Smooth muscle cell (in vitro differentiated cells): ENCODE results near the gene ELAVL4. TPM values are rescaled to one million over a fixed set of nuclear protein-coding genes. Genes with fewer than 3 reads are reported as not detected.

Experiments used
- DNase-seq: peaks from one replicate; lab custom pipeline; 2025; ENCODE audit not compliant: unreplicated experiment; lab: John Stamatoyannopoulos, UW
- H2AFZ ChIP-seq: fragments of 200-600 bp; sonication (generic); 2 replicates; pipeline ENCODE4 v1.6.0; 2016; ENCODE audit warnings: antibody characterized with exemption, low read depth, mild to moderate bottlenecking
- H3F3A ChIP-seq: fragments of 200-600 bp; sonication (generic); 2 replicates; pipeline ENCODE4 v1.6.0; 2017; ENCODE audit warnings: antibody characterized with exemption, low read depth
- H3K27ac ChIP-seq: fragments of 200-600 bp; sonication (generic); 2 replicates; pipeline ENCODE4 v1.5.1; 2016; ENCODE audit warnings: low read depth, mild to moderate bottlenecking
- H3K27me3 ChIP-seq: fragments of 200-600 bp; sonication (generic); 2 replicates; pipeline ENCODE4 v1.6.1; 2016; ENCODE audit warnings: low read depth, mild to moderate bottlenecking
- H3K36me3 ChIP-seq: fragments of 200-600 bp; sonication (generic); 2 replicates; pipeline ENCODE4 v1.5.1; 2016; ENCODE audit warnings: low read depth
- H3K4me1 ChIP-seq: fragments of 200-600 bp; sonication (generic); 2 replicates; pipeline ENCODE4 v1.5.1; 2016; ENCODE audit warnings: low read depth
- H3K4me2 ChIP-seq: fragments of 200-600 bp; sonication (generic); 2 replicates; pipeline ENCODE4 v1.6.0; 2016; ENCODE audit warnings: mild to moderate bottlenecking
- H3K4me3 ChIP-seq: fragments of 200-600 bp; sonication (generic); 2 replicates; pipeline ENCODE4 v1.5.1; 2016; ENCODE audit warnings: mild to moderate bottlenecking
- H3K79me2 ChIP-seq: fragments of 200-600 bp; sonication (generic); 2 replicates; pipeline ENCODE4 v1.6.0; 2016; ENCODE audit warnings: low read depth, mild to moderate bottlenecking
- H3K9ac ChIP-seq: fragments of 200-600 bp; sonication (generic); 2 replicates; pipeline ENCODE4 v1.6.0; 2016; ENCODE audit warnings: low read depth
- H3K9me3 ChIP-seq: fragments of 200-600 bp; sonication (generic); replicated peaks from 2 replicates; pipeline ENCODE4 v1.5.1; 2016; ENCODE audit warnings: low read depth
- H4K20me1 ChIP-seq: fragments of 200-600 bp; sonication (generic); 2 replicates; pipeline ENCODE4 v1.6.0; 2016; ENCODE audit warnings: low read depth
- WGBS: methylation state at CpG from one replicate; pipeline ENCODE4 v1.1.7; 2016; ENCODE audit warnings: low lambda C conversion rate; 5-methylcytosine and 5-hydroxymethylcytosine counted together
- polyA plus RNA-seq: library from polyadenylated mRNA; unstranded; fragments of >200 nt; fragmentation: Nextera tagmentation; extraction: Ambion mirVana; gene quantifications from 2 replicates; pipeline ENCODE4 v1.2.1, GENCODE V29; 2016
- total RNA-seq: library from RNA; depleted of rRNA; stranded (reverse); fragments of >200 nt; gene quantifications from 2 replicates; pipeline ENCODE4 v1.2.3, GENCODE V29; 2014
- TF ChIP-seq, protein P1 (sequence below): fragments of 200-600 bp; sonication (generic); IDR thresholded peaks from 2 replicates; pipeline ENCODE4 v1.5.1; 2017; ENCODE audit warnings: borderline replicate concordance, mild to moderate bottlenecking, antibody characterized with exemption; ENCODE audit not compliant: insufficient read depth, poor library complexity, severe bottlenecking

ELAVL4 gene
- total and polyA plus RNA-seq, 2 experiments from 2014 or later = not detected

DNA sequence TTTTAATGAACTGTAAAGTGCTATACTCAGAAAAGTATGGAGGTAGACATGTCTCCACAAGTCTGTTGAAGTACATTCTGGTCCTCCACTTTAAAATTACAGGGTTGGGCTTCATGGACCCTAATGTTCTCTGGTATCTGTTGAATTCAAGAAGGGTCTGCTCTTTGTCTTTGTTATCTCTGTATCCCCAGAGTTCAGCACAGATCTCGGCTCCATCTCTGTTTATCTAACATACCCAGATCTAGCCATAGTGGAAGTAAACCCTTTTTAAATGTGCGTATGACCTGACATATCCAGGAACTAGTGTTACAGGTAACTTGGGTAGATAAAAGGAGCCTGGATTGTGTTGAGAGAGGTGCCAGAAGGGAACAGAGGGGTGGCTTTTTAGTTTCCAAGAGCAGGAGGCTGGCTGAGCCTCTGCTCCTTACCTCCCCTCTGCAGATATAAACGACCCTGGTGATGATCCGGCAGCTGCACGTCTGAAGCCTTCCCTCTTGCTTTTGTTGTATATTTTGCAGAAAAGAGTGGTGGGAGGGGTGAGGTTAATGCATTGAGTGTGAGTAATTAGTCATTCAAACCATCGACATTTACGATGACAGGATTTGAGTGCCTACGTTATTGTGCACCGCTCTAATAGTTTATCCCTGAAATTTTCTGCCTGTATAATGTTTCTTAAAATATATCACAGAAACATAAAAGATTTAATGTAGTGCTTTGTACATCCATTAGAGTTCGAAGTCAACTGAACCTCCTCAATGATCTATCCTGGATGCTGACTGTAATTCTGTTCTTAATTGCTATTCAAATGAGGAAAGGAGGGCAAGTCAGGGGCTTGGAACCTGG is 30.8 kb downstream of the ELAVL4 start:
- H2AFZ ChIP-seq = no peak overlapping the region

DNA sequence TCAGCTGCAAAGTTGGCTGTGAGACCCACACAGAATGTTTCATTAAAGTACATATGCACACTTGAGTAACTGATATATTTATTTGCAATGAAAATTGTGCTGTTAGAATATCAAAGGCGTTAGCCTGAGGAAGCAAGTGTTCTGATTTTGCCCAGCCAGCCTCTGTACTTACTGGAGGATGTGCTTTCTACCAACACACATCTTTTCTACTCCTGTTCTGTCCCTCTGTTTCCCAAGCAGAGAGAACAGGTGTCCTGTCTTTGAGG is 31.4 kb downstream of the ELAVL4 start:
- TF ChIP-seq, protein P1, sequence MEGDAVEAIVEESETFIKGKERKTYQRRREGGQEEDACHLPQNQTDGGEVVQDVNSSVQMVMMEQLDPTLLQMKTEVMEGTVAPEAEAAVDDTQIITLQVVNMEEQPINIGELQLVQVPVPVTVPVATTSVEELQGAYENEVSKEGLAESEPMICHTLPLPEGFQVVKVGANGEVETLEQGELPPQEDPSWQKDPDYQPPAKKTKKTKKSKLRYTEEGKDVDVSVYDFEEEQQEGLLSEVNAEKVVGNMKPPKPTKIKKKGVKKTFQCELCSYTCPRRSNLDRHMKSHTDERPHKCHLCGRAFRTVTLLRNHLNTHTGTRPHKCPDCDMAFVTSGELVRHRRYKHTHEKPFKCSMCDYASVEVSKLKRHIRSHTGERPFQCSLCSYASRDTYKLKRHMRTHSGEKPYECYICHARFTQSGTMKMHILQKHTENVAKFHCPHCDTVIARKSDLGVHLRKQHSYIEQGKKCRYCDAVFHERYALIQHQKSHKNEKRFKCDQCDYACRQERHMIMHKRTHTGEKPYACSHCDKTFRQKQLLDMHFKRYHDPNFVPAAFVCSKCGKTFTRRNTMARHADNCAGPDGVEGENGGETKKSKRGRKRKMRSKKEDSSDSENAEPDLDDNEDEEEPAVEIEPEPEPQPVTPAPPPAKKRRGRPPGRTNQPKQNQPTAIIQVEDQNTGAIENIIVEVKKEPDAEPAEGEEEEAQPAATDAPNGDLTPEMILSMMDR = no peak
- H3K4me2 ChIP-seq = no peak overlapping the region
- no peaks in the 10 kb centered on the region for H3K36me3 ChIP-seq
- H2AFZ ChIP-seq = no peak overlapping the region
- no peaks in the 10 kb centered on the region for H3K27me3 ChIP-seq
- H3F3A ChIP-seq = no peaks in the 10 kb centered on the region
- H3K27ac ChIP-seq = no peak overlapping the region
- no peaks in the 10 kb centered on the region for H4K20me1 ChIP-seq
- H3K4me3 ChIP-seq = no peak overlapping the region
- no peak for DNase-seq
- H3K4me1 ChIP-seq = no peaks in the 10 kb centered on the region
- no peaks in the 10 kb centered on the region for H3K79me2 ChIP-seq
- no peak overlapping the region for H3K9ac ChIP-seq
- whole genome bisulfite sequencing = 87% methylated on average over 1 of the region's 1 CpG
- no peaks in the 10 kb centered on the region for H3K9me3 ChIP-seq

More for the DNA sequence above, 30.8 kb downstream of the ELAVL4 start:
- no peak for DNase-seq
- Histone ChIP-seq H4K20me1 (no peaks in the 10 kb centered on the region), H3K27ac (no peak overlapping the region), H3K79me2 (no peaks in the 10 kb centered on the region), H3K27me3 (no peaks in the 10 kb centered on the region), H3K4me1 (no peaks in the 10 kb centered on the region), H3K4me3 (no peak overlapping the region), H3K36me3 (no peaks in the 10 kb centered on the region), H3K9ac (no peak overlapping the region), H3K4me2 (no peak overlapping the region), H3K9me3 (no peaks in the 10 kb centered on the region), H3F3A (no peaks in the 10 kb centered on the region)
- 70% methylated on average over 10 of the region's 10 CpGs for WGBS
- TF ChIP-seq, protein P1 = no peak

DNA sequence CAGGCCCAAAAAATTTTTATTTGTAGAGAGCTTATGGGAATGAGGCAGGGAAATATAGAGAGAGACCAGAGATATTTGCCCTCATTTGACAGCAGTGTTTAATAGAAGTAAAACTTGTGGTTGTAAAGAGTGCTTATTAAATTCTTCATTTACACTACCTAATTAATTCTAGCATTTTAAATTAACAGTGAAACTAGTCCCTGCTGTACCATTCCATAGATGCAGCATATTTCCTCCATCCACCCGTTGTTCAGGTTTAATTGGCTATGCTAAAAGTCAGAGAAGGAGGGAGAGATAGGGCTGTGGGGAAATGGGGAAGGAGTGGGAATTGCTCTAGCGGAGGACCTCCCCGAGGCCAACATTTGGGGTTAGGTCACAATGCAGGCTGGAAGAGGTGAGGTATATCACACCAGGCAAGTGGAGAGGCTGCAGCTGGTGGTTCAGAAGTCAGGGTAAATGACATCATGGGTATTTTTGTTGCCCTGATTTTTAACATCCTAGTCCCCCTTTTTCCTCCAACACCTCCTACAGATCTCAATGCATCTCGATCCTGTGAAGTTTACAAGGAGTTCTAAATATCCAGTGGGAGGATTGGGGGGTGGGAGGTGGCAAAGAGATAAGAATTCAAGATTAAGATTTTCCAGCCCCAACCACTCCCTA is 38.6 kb downstream of the ELAVL4 start:
- Histone ChIP-seq H3K9ac (no peak overlapping the region), H2AFZ (no peak overlapping the region), H3K4me3 (no peak overlapping the region), H3F3A (no peaks in the 10 kb centered on the region), H3K4me2 (no peak overlapping the region), H3K4me1 (no peaks in the 10 kb centered on the region), H4K20me1 (no peaks in the 10 kb centered on the region), H3K27ac (no peak overlapping the region), H3K9me3 (no peaks in the 10 kb centered on the region), H3K36me3 (no peaks in the 10 kb centered on the region), H3K27me3 (no peaks in the 10 kb centered on the region), H3K79me2 (no peaks in the 10 kb centered on the region)
- TF ChIP-seq, protein P1 = no peak
- DNase-seq = no peak
- WGBS = 64% methylated on average over 4 of the region's 4 CpGs
